Panc1 (cell line): Measurements from ENCODE around the gene OPN1SW.

ENCODE experiments used
- POLR2AphosphoS5 ChIP-seq: IDR thresholded peaks from 2 replicates; pipeline ENCODE4 v1.6.1; 2012; ENCODE audit warnings: mild to moderate bottlenecking, low read depth, low read length, moderate library complexity
- TCF7L2 ChIP-seq: IDR thresholded peaks from 2 replicates; pipeline ENCODE4 v1.6.1; 2011; ENCODE audit warnings: mild to moderate bottlenecking, low read depth, low read length, inconsistent platforms
- TF ChIP-seq, protein P1 (sequence below): fragments of 450-650 bp; IDR thresholded peaks from 2 replicates; pipeline ENCODE4 v1.5.1; 2017; ENCODE audit warnings: mild to moderate bottlenecking
- TF ChIP-seq, protein P2 (sequence below), 2 experiments: IDR thresholded peaks; 2 replicates each; pipeline ENCODE4 v1.6.1; 2011 to 2012; ENCODE audit warnings: low read depth in 2 of 2, control low read depth in 1 of 2, low read length in 1 of 2, mild to moderate bottlenecking in 1 of 2, moderate library complexity in 1 of 2; ENCODE audit not compliant: insufficient read depth in 1 of 2

DNA sequence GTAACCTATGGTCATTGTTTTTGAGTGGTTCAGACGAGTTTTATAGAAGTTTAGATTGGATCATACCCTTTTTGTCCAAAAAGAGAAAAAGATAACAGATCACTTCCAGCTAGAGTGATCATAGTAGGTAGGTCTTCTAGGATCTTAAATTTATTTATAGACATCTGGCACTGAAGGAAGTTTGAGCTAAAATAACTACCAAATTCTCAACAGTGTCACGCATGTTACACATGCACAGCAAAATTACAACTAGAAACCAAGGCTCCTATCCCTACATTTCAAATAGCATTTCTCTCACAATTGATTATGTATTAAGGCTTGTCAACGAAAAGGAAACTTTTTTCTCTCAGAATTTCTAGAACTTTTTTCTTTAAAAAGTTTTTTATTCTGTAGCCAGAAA is 34.1 kb downstream of the OPN1SW start:
- TF ChIP-seq, protein P1, sequence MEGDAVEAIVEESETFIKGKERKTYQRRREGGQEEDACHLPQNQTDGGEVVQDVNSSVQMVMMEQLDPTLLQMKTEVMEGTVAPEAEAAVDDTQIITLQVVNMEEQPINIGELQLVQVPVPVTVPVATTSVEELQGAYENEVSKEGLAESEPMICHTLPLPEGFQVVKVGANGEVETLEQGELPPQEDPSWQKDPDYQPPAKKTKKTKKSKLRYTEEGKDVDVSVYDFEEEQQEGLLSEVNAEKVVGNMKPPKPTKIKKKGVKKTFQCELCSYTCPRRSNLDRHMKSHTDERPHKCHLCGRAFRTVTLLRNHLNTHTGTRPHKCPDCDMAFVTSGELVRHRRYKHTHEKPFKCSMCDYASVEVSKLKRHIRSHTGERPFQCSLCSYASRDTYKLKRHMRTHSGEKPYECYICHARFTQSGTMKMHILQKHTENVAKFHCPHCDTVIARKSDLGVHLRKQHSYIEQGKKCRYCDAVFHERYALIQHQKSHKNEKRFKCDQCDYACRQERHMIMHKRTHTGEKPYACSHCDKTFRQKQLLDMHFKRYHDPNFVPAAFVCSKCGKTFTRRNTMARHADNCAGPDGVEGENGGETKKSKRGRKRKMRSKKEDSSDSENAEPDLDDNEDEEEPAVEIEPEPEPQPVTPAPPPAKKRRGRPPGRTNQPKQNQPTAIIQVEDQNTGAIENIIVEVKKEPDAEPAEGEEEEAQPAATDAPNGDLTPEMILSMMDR = no peak
- TF ChIP-seq TCF7L2 (no peak), POLR2AphosphoS5 (no peak)
- TF ChIP-seq, protein P2, sequence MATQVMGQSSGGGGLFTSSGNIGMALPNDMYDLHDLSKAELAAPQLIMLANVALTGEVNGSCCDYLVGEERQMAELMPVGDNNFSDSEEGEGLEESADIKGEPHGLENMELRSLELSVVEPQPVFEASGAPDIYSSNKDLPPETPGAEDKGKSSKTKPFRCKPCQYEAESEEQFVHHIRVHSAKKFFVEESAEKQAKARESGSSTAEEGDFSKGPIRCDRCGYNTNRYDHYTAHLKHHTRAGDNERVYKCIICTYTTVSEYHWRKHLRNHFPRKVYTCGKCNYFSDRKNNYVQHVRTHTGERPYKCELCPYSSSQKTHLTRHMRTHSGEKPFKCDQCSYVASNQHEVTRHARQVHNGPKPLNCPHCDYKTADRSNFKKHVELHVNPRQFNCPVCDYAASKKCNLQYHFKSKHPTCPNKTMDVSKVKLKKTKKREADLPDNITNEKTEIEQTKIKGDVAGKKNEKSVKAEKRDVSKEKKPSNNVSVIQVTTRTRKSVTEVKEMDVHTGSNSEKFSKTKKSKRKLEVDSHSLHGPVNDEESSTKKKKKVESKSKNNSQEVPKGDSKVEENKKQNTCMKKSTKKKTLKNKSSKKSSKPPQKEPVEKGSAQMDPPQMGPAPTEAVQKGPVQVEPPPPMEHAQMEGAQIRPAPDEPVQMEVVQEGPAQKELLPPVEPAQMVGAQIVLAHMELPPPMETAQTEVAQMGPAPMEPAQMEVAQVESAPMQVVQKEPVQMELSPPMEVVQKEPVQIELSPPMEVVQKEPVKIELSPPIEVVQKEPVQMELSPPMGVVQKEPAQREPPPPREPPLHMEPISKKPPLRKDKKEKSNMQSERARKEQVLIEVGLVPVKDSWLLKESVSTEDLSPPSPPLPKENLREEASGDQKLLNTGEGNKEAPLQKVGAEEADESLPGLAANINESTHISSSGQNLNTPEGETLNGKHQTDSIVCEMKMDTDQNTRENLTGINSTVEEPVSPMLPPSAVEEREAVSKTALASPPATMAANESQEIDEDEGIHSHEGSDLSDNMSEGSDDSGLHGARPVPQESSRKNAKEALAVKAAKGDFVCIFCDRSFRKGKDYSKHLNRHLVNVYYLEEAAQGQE (IDR thresholded peaks at IDR 0.05; ENCODE audit: insufficient read depth in 1 of 2, low read depth in 2 of 2, low read length in 1 of 2) = no peak
